Measurements from ENCODE around the gene VAMP5. TPM values are rescaled to one million over a fixed set of nuclear protein-coding genes. Genes with fewer than 3 reads are reported as not detected.

The VAMP5 gene
- total and polyA plus RNA-seq, 9 of the 15 experiments (the other 6 are each of a cell fraction or from before 2014, with no cell fraction given), result 0.54 to 1.9 (median 1.5) TPM; not detected in 2

DNA sequence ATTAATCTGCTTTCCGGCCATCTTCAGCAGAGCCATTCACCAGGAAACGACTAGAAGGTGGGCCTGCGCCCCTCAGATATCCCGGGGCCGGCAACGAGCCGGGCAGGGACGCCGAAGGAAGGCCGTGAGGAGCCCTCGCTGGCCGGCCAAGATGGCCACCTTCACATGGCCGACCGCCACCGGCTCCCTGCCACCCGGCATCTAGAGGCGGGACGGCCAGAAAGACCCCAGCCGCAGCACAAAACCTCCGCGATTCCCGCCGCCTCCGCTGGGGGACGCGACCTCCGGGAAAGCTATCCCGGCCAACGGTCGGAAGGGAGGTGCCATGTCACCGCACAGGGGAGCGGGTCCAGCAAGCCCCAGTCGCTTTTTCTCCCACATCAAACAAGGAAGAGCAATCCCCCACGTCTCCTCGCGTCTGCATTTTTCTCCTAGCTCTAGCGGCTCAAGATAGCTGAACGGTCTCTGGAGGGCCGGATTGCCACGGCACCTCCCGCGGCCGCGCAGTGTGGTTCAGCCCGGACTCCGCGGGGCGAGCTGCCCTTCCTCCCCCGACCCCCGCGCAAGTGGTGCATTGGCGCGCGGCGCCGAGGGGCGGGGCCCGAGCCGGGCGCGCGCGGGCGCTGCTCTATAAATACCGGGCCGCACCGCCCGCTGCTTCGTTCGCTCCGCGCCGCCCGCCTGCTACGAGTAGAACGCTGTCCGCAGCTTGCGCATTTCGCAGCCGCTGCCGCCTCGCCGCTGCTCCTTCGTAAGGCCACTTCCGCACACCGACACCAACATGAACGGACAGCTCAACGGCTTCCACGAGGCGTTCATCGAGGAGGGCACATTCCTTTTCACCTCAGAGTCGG, 45.5 kb upstream of the VAMP5 start, which contains the start of gene MAT2A (continued):
- TF ChIP-seq RAD21 (CRISPR knock-in tag; conservative IDR thresholded peaks at IDR 0.05 in 1 of 2, IDR thresholded peaks at IDR 0.05 in 1 of 2) (peak; percentile 60 to 72), CTBP1 (IDR thresholded peaks at IDR 0.05; ENCODE audit: borderline replicate concordance) (peak; percentile 98), ETV5 (CRISPR knock-in tag; IDR thresholded peaks at IDR 0.05; ENCODE audit: low read depth) (no peak; the same call in none of the 2 replicates), MEIS2 (IDR thresholded peaks at IDR 0.05; ENCODE audit: partially characterized antibody) (peak; percentile 10), SUPT5H (IDR thresholded peaks at IDR 0.05) (peak; percentile 100)
- TF ChIP-seq, protein P1, sequence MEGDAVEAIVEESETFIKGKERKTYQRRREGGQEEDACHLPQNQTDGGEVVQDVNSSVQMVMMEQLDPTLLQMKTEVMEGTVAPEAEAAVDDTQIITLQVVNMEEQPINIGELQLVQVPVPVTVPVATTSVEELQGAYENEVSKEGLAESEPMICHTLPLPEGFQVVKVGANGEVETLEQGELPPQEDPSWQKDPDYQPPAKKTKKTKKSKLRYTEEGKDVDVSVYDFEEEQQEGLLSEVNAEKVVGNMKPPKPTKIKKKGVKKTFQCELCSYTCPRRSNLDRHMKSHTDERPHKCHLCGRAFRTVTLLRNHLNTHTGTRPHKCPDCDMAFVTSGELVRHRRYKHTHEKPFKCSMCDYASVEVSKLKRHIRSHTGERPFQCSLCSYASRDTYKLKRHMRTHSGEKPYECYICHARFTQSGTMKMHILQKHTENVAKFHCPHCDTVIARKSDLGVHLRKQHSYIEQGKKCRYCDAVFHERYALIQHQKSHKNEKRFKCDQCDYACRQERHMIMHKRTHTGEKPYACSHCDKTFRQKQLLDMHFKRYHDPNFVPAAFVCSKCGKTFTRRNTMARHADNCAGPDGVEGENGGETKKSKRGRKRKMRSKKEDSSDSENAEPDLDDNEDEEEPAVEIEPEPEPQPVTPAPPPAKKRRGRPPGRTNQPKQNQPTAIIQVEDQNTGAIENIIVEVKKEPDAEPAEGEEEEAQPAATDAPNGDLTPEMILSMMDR (IDR thresholded peaks at IDR 0.05 in 2 of 3, conservative IDR thresholded peaks at IDR 0.05 in 1 of 3; ENCODE audit: insufficient read depth in 2 of 3, low read depth in 1 of 3, low read length in 3 of 3), result peak; percentile 78 to 86 (median 82)
- TF ChIP-seq, protein P2, sequence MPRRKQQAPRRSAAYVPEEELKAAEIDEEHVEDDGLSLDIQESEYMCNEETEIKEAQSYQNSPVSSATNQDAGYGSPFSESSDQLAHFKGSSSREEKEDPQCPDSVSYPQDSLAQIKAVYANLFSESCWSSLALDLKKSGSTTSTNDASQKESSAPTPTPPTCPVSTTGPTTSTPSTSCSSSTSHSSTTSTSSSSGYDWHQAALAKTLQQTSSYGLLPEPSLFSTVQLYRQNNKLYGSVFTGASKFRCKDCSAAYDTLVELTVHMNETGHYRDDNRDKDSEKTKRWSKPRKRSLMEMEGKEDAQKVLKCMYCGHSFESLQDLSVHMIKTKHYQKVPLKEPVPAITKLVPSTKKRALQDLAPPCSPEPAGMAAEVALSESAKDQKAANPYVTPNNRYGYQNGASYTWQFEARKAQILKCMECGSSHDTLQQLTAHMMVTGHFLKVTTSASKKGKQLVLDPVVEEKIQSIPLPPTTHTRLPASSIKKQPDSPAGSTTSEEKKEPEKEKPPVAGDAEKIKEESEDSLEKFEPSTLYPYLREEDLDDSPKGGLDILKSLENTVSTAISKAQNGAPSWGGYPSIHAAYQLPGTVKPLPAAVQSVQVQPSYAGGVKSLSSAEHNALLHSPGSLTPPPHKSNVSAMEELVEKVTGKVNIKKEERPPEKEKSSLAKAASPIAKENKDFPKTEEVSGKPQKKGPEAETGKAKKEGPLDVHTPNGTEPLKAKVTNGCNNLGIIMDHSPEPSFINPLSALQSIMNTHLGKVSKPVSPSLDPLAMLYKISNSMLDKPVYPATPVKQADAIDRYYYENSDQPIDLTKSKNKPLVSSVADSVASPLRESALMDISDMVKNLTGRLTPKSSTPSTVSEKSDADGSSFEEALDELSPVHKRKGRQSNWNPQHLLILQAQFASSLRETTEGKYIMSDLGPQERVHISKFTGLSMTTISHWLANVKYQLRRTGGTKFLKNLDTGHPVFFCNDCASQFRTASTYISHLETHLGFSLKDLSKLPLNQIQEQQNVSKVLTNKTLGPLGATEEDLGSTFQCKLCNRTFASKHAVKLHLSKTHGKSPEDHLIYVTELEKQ (CRISPR knock-in tag; IDR thresholded peaks at IDR 0.05), result no peak
- TF ChIP-seq, protein P3, sequence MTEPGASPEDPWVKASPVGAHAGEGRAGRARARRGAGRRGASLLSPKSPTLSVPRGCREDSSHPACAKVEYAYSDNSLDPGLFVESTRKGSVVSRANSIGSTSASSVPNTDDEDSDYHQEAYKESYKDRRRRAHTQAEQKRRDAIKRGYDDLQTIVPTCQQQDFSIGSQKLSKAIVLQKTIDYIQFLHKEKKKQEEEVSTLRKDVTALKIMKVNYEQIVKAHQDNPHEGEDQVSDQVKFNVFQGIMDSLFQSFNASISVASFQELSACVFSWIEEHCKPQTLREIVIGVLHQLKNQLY (CRISPR knock-in tag; conservative IDR thresholded peaks at IDR 0.05), result peak in 1 of 2 experiments; percentile 84; a peak in 1 of 4 replicates
- TF ChIP-seq, protein P4, sequence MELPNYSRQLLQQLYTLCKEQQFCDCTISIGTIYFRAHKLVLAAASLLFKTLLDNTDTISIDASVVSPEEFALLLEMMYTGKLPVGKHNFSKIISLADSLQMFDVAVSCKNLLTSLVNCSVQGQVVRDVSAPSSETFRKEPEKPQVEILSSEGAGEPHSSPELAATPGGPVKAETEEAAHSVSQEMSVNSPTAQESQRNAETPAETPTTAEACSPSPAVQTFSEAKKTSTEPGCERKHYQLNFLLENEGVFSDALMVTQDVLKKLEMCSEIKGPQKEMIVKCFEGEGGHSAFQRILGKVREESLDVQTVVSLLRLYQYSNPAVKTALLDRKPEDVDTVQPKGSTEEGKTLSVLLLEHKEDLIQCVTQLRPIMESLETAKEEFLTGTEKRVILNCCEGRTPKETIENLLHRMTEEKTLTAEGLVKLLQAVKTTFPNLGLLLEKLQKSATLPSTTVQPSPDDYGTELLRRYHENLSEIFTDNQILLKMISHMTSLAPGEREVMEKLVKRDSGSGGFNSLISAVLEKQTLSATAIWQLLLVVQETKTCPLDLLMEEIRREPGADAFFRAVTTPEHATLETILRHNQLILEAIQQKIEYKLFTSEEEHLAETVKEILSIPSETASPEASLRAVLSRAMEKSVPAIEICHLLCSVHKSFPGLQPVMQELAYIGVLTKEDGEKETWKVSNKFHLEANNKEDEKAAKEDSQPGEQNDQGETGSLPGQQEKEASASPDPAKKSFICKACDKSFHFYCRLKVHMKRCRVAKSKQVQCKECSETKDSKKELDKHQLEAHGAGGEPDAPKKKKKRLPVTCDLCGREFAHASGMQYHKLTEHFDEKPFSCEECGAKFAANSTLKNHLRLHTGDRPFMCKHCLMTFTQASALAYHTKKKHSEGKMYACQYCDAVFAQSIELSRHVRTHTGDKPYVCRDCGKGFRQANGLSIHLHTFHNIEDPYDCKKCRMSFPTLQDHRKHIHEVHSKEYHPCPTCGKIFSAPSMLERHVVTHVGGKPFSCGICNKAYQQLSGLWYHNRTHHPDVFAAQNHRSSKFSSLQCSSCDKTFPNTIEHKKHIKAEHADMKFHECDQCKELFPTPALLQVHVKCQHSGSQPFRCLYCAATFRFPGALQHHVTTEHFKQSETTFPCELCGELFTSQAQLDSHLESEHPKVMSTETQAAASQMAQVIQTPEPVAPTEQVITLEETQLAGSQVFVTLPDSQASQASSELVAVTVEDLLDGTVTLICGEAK (IDR thresholded peaks at IDR 0.05), result peak; percentile 32; the same call in 1 of the 2 replicates
- TF ChIP-seq, protein P4 (CRISPR knock-in tag; IDR thresholded peaks at IDR 0.05), result no peak

All from K562 (cell line).